Smooth muscle cell (in vitro differentiated cells): ENCODE measurements around the gene MOSMO. TPM values are rescaled to one million over a fixed set of nuclear protein-coding genes. Genes with fewer than 3 reads are reported as not detected.

Source experiments
- DNase-seq: peaks from one replicate; lab custom pipeline; 2025; ENCODE audit not compliant: unreplicated experiment; lab: John Stamatoyannopoulos, UW
- H2AFZ ChIP-seq: fragments of 200-600 bp; sonication (generic); 2 replicates; pipeline ENCODE4 v1.6.0; 2016; ENCODE audit warnings: antibody characterized with exemption, low read depth, mild to moderate bottlenecking
- H3F3A ChIP-seq: fragments of 200-600 bp; sonication (generic); 2 replicates; pipeline ENCODE4 v1.6.0; 2017; ENCODE audit warnings: antibody characterized with exemption, low read depth
- H3K27ac ChIP-seq: fragments of 200-600 bp; sonication (generic); 2 replicates; pipeline ENCODE4 v1.5.1; 2016; ENCODE audit warnings: low read depth, mild to moderate bottlenecking
- H3K27me3 ChIP-seq: fragments of 200-600 bp; sonication (generic); 2 replicates; pipeline ENCODE4 v1.6.1; 2016; ENCODE audit warnings: low read depth, mild to moderate bottlenecking
- H3K36me3 ChIP-seq: fragments of 200-600 bp; sonication (generic); 2 replicates; pipeline ENCODE4 v1.5.1; 2016; ENCODE audit warnings: low read depth
- H3K4me1 ChIP-seq: fragments of 200-600 bp; sonication (generic); 2 replicates; pipeline ENCODE4 v1.5.1; 2016; ENCODE audit warnings: low read depth
- H3K4me2 ChIP-seq: fragments of 200-600 bp; sonication (generic); 2 replicates; pipeline ENCODE4 v1.6.0; 2016; ENCODE audit warnings: mild to moderate bottlenecking
- H3K4me3 ChIP-seq: fragments of 200-600 bp; sonication (generic); 2 replicates; pipeline ENCODE4 v1.5.1; 2016; ENCODE audit warnings: mild to moderate bottlenecking
- H3K79me2 ChIP-seq: fragments of 200-600 bp; sonication (generic); 2 replicates; pipeline ENCODE4 v1.6.0; 2016; ENCODE audit warnings: low read depth, mild to moderate bottlenecking
- H3K9ac ChIP-seq: fragments of 200-600 bp; sonication (generic); 2 replicates; pipeline ENCODE4 v1.6.0; 2016; ENCODE audit warnings: low read depth
- H3K9me3 ChIP-seq: fragments of 200-600 bp; sonication (generic); replicated peaks from 2 replicates; pipeline ENCODE4 v1.5.1; 2016; ENCODE audit warnings: low read depth
- H4K20me1 ChIP-seq: fragments of 200-600 bp; sonication (generic); 2 replicates; pipeline ENCODE4 v1.6.0; 2016; ENCODE audit warnings: low read depth
- WGBS: methylation state at CpG from one replicate; pipeline ENCODE4 v1.1.7; 2016; ENCODE audit warnings: low lambda C conversion rate; 5-methylcytosine and 5-hydroxymethylcytosine counted together
- polyA plus RNA-seq: library from polyadenylated mRNA; unstranded; fragments of >200 nt; fragmentation: Nextera tagmentation; extraction: Ambion mirVana; gene quantifications from 2 replicates; pipeline ENCODE4 v1.2.1, GENCODE V29; 2016
- total RNA-seq: library from RNA; depleted of rRNA; stranded (reverse); fragments of >200 nt; gene quantifications from 2 replicates; pipeline ENCODE4 v1.2.3, GENCODE V29; 2014
- TF ChIP-seq, protein P1 (sequence below): fragments of 200-600 bp; sonication (generic); IDR thresholded peaks from 2 replicates; pipeline ENCODE4 v1.5.1; 2017; ENCODE audit warnings: borderline replicate concordance, mild to moderate bottlenecking, antibody characterized with exemption; ENCODE audit not compliant: insufficient read depth, poor library complexity, severe bottlenecking

The MOSMO gene
- total and polyA plus RNA-seq, 2 experiments from 2014 or later, result 2.8 to 18.6 TPM

DNA sequence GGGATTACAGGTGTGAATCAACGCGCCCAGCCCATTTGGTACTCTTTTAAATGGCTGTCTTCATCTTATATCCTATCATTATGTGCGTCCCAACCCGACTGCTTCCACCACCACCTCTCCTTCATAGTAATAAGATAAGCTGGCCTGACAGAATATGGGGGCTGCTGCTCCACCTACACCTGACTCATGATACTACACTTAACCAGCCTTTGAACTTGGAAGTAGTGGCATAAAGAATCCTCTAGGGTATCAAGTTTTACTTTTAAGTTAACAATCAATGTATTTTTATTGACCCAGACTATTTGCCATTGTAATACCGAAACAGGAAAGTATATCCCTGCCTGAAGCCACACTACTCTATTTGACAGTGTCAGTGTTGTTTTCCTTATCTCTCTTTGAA, 25.8 kb upstream of the MOSMO start:
- WGBS, result 97% methylated on average over 5 of the region's 5 CpGs
- TF ChIP-seq, protein P1, sequence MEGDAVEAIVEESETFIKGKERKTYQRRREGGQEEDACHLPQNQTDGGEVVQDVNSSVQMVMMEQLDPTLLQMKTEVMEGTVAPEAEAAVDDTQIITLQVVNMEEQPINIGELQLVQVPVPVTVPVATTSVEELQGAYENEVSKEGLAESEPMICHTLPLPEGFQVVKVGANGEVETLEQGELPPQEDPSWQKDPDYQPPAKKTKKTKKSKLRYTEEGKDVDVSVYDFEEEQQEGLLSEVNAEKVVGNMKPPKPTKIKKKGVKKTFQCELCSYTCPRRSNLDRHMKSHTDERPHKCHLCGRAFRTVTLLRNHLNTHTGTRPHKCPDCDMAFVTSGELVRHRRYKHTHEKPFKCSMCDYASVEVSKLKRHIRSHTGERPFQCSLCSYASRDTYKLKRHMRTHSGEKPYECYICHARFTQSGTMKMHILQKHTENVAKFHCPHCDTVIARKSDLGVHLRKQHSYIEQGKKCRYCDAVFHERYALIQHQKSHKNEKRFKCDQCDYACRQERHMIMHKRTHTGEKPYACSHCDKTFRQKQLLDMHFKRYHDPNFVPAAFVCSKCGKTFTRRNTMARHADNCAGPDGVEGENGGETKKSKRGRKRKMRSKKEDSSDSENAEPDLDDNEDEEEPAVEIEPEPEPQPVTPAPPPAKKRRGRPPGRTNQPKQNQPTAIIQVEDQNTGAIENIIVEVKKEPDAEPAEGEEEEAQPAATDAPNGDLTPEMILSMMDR, result no peak
- H3K36me3 ChIP-seq, result peaks cover 62% of the 10 kb centered on the region

DNA sequence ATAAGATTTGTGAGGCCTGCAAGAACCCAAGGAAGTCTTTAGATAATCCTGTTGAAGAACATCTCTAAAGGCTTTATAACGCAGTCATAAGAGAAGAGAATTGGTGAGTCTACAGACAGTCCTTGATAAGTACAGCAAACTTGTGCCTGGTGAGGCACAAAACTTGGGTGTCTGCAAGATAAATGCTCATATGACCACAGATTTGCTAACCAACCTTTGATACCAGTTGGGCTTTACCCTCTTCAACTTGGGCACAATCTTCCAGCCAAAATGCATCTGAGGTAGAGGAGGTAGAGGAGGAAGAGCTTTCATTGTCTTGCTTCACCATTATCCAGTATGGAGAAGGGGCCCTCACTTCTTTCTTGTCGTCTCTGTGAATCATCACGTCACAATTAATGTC, 23.8 kb upstream of the MOSMO start:
- no peak overlapping the region for H2AFZ ChIP-seq
- H3K27ac ChIP-seq, result no peak overlapping the region
- no peak overlapping the region for H3K4me3 ChIP-seq
- no peaks in the 10 kb centered on the region for H3K79me2 ChIP-seq
- no peaks in the 10 kb centered on the region for H3K27me3 ChIP-seq
- peaks cover 16% of the 10 kb centered on the region for H3F3A ChIP-seq
- TF ChIP-seq, protein P1, result no peak
- 95% methylated on average over 3 of the region's 3 CpGs for WGBS
- no peak for DNase-seq
- H3K4me1 ChIP-seq, result no peaks in the 10 kb centered on the region
- H3K9me3 ChIP-seq, result no peaks in the 10 kb centered on the region
- H3K4me2 ChIP-seq, result no peak overlapping the region
- peaks cover 43% of the 10 kb centered on the region for H3K36me3 ChIP-seq
- H4K20me1 ChIP-seq, result peaks cover 4% of the 10 kb centered on the region
- H3K9ac ChIP-seq, result no peak overlapping the region

More for the DNA sequence above, 25.8 kb upstream of the MOSMO start:
- no peak for DNase-seq
- no peak overlapping the region for H3K4me2 ChIP-seq
- H3K4me1 ChIP-seq, result no peaks in the 10 kb centered on the region
- no peak overlapping the region for H3K4me3 ChIP-seq
- no peaks in the 10 kb centered on the region for H3K9me3 ChIP-seq
- no peak overlapping the region for H3K9ac ChIP-seq
- no peak overlapping the region for H2AFZ ChIP-seq
- peaks cover 16% of the 10 kb centered on the region for H3F3A ChIP-seq
- H3K79me2 ChIP-seq, result no peaks in the 10 kb centered on the region
- peaks cover 4% of the 10 kb centered on the region for H4K20me1 ChIP-seq
- no peak overlapping the region for H3K27ac ChIP-seq
- H3K27me3 ChIP-seq, result no peaks in the 10 kb centered on the region

DNA sequence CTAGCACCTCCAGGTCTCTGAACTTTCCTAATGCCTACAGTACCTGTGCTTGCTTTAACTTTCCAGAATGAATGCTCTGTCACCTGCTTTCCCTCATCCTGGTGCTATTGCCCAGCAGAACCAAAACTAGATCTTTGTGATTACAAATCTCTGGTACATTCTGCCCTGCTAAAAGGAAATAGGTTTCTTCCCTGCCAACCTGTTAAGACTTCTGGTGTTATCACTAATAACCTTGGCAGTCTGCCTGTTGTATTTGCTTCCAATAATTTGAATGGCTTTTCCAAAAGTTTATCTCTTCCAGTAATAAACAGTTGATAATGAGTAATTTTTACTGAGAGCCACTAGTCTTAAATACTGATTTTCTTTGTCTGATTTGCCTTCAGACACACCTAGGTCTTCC, 22.4 kb upstream of the MOSMO start:
- TF ChIP-seq, protein P1, result no peak
- no peak overlapping the region for H3K4me3 ChIP-seq
- H3K27me3 ChIP-seq, result no peaks in the 10 kb centered on the region
- H3K79me2 ChIP-seq, result no peaks in the 10 kb centered on the region
- H4K20me1 ChIP-seq, result peaks cover 4% of the 10 kb centered on the region
- DNase-seq, result no peak
- H3F3A ChIP-seq, result peaks cover 16% of the 10 kb centered on the region
- H3K9ac ChIP-seq, result no peak overlapping the region
- no peaks in the 10 kb centered on the region for H3K9me3 ChIP-seq
- H3K4me1 ChIP-seq, result no peaks in the 10 kb centered on the region
- no peak overlapping the region for H2AFZ ChIP-seq
- peaks cover 30% of the 10 kb centered on the region for H3K36me3 ChIP-seq
- H3K27ac ChIP-seq, result no peak overlapping the region
- H3K4me2 ChIP-seq, result no peak overlapping the region

DNA sequence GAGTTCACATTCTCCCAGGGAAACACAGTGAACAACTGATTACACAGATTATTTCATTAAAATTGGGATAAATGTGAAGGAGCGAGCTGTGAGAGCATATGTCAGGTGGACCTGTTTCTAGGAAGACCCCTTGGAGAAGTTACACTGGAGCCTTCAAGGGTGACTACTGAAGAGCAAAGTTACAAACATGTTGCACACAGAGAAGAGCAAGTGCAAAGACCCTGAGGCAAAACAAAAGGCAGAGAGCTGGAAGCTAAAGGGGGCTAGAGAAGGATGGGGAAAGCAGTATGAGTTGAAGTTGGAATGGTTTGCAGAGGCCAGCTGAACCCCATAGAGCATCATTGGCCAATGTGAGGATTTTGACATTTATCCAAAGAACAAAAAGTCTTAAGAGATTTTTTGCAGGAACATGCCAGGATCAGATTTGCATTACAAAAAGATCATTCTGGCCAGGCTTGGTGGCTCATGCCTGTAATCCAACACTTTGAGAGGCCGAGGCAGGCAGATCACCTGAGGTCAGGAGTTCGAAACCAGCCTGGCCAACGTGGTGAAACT, 21.1 kb upstream of the MOSMO start:
- no peak overlapping the region for H3K9ac ChIP-seq
- no peaks in the 10 kb centered on the region for H3K27me3 ChIP-seq
- no peak overlapping the region for H3K4me3 ChIP-seq
- H3K36me3 ChIP-seq, result peaks cover 21% of the 10 kb centered on the region
- no peak overlapping the region for H3K4me2 ChIP-seq
- H2AFZ ChIP-seq, result no peak overlapping the region
- 92% methylated on average over 4 of the region's 4 CpGs for WGBS
- H3K27ac ChIP-seq, result no peak overlapping the region
- peaks cover 16% of the 10 kb centered on the region for H3F3A ChIP-seq
- TF ChIP-seq, protein P1, result no peak
- H3K9me3 ChIP-seq, result no peaks in the 10 kb centered on the region
- DNase-seq, result no peak
- no peaks in the 10 kb centered on the region for H3K4me1 ChIP-seq
- H4K20me1 ChIP-seq, result peaks cover 4% of the 10 kb centered on the region
- H3K79me2 ChIP-seq, result no peaks in the 10 kb centered on the region
